Mesenchymal stem cell (in vitro differentiated cells and primary cell): ENCODE data around the gene KRTAP6-2. TPM values are rescaled to one million over a fixed set of nuclear protein-coding genes. Genes with fewer than 3 reads are reported as not detected.

Source experiments
- DNase-seq: peaks from one replicate; pipeline ENCODE4 v3.0.0-alpha.2; 2013
- H2AFZ ChIP-seq: one replicate; pipeline ENCODE4 v1.6.1; 2013; ENCODE audit warnings: low read depth, mild to moderate bottlenecking, control low read depth, inconsistent platforms, low read length, moderate library complexity
- H2AK5ac ChIP-seq: 2 replicates; pipeline ENCODE4 v1.6.1; 2013; ENCODE audit warnings: low read length, moderate library complexity, mild to moderate bottlenecking, inconsistent platforms; ENCODE audit not compliant: severe bottlenecking
- H2BK120ac ChIP-seq: one replicate; pipeline ENCODE4 v1.6.1; 2013; ENCODE audit warnings: low read depth, mild to moderate bottlenecking, inconsistent platforms, low read length, moderate library complexity
- H2BK12ac ChIP-seq, 2 experiments: one replicate each; pipeline ENCODE4 v1.6.1; 2013; ENCODE audit warnings: inconsistent platforms in 2 of 2, low read length in 2 of 2, mild to moderate bottlenecking in 2 of 2, moderate library complexity in 2 of 2, control low read depth in 1 of 2
- H2BK15ac ChIP-seq: one replicate; pipeline ENCODE4 v1.6.1; 2013; ENCODE audit warnings: mild to moderate bottlenecking, low read depth, inconsistent platforms; ENCODE audit not compliant: poor library complexity, severe bottlenecking
- H2BK5ac ChIP-seq: 2 replicates; pipeline ENCODE4 v1.6.1; 2013; ENCODE audit warnings: low read depth, mild to moderate bottlenecking, low read length, control low read depth, inconsistent platforms; ENCODE audit not compliant: poor library complexity, severe bottlenecking
- H3K14ac ChIP-seq, 2 experiments: one replicate each; pipeline ENCODE4 v1.6.1; 2013; ENCODE audit warnings: inconsistent platforms in 2 of 2, low read length in 2 of 2, control low read depth in 1 of 2, mild to moderate bottlenecking in 1 of 2, moderate library complexity in 1 of 2
- H3K18ac ChIP-seq, 2 experiments: one replicate each; pipeline ENCODE4 v1.6.1; 2013; ENCODE audit warnings: inconsistent platforms in 2 of 2, low read length in 2 of 2, control low read depth in 1 of 2, low read depth in 1 of 2, mild to moderate bottlenecking in 1 of 2
- H3K23ac ChIP-seq, 2 experiments: one replicate each; pipeline ENCODE4 v1.6.1; 2013; ENCODE audit warnings: inconsistent platforms in 2 of 2, low read length in 2 of 2, mild to moderate bottlenecking in 2 of 2, moderate library complexity in 2 of 2, control low read depth in 1 of 2
- H3K27ac ChIP-seq: 2 replicates; pipeline ENCODE4 v1.5.1; 2013; ENCODE audit warnings: mild to moderate bottlenecking, moderate library complexity, low read length, control low read depth, inconsistent platforms; ENCODE audit not compliant: poor library complexity, severe bottlenecking
- H3K27me3 ChIP-seq, 2 experiments: 2 replicates each; pipeline versions ENCODE4 v1.6.1 to v1.7.0; 2013; ENCODE audit warnings: low read length in 2 of 2, mild to moderate bottlenecking in 2 of 2, moderate library complexity in 2 of 2, control low read depth in 1 of 2, inconsistent platforms in 1 of 2; ENCODE audit not compliant: control insufficient read depth in 1 of 2, insufficient read depth in 1 of 2
- H3K36me3 ChIP-seq, 2 experiments: 2 replicates each; pipeline versions ENCODE4 v1.6.1 to v1.7.0; 2013; ENCODE audit warnings: low read length in 2 of 2, control low read depth in 1 of 2, inconsistent platforms in 1 of 2, low read depth in 1 of 2, mild to moderate bottlenecking in 1 of 2; ENCODE audit not compliant: insufficient read depth in 2 of 2, control insufficient read depth in 1 of 2
- H3K4ac ChIP-seq, 2 experiments: one replicate each; pipeline ENCODE4 v1.6.1; 2013; ENCODE audit warnings: inconsistent platforms in 2 of 2, low read length in 2 of 2, mild to moderate bottlenecking in 2 of 2, moderate library complexity in 2 of 2, control low read depth in 1 of 2, low read depth in 1 of 2
- H3K4me1 ChIP-seq: 2 replicates; pipeline ENCODE4 v1.6.1; 2013; ENCODE audit warnings: low read depth, low read length, control low read depth; ENCODE audit not compliant: control insufficient read depth, insufficient read depth
- H3K4me2 ChIP-seq: 2 replicates; pipeline ENCODE4 v1.6.1; 2013; ENCODE audit warnings: low read length, mild to moderate bottlenecking, inconsistent platforms; ENCODE audit not compliant: poor library complexity, severe bottlenecking
- H3K4me3 ChIP-seq, 2 experiments: 2 replicates each; pipeline versions ENCODE4 v1.5.1 to v1.7.0; 2013; ENCODE audit warnings: low read length in 2 of 2, mild to moderate bottlenecking in 2 of 2, control low read depth in 1 of 2, low read depth in 1 of 2; ENCODE audit not compliant: insufficient read depth in 1 of 2
- H3K79me1 ChIP-seq: replicated peaks from 2 replicates; pipeline ENCODE4 v1.6.1; 2013; ENCODE audit warnings: mild to moderate bottlenecking, control low read depth, low read length, inconsistent platforms; ENCODE audit not compliant: poor library complexity, severe bottlenecking
- H3K9ac ChIP-seq: 2 replicates; pipeline ENCODE4 v1.7.0; 2013; ENCODE audit warnings: mild to moderate bottlenecking, low read length, moderate library complexity
- H3K9me3 ChIP-seq: 2 replicates; pipeline ENCODE4 v1.7.0; 2013; ENCODE audit warnings: mild to moderate bottlenecking, low read length; ENCODE audit not compliant: control insufficient read depth
- H4K8ac ChIP-seq: one replicate; pipeline ENCODE4 v1.6.1; 2013; ENCODE audit warnings: inconsistent platforms, mild to moderate bottlenecking, low read length, moderate library complexity
- H4K91ac ChIP-seq: one replicate; pipeline ENCODE4 v1.6.1; 2013; ENCODE audit warnings: mild to moderate bottlenecking, low read length, inconsistent platforms
- WGBS: methylation state at CpG from one replicate; pipeline ENCODE4 v1.1.7; 2013; ENCODE audit warnings: mixed read lengths; 5-methylcytosine and 5-hydroxymethylcytosine counted together
- polyA plus RNA-seq, 2 experiments: library from polyadenylated mRNA; stranded (reverse); fragments of 200-250 nt; gene quantifications; one replicate each; pipeline ENCODE4 v1.2.3, GENCODE V29; 2013

KRTAP6-2 gene
- polyA plus RNA-seq (2013, experiment 1 of 2) = not detected
- not detected for polyA plus RNA-seq (2013, experiment 2 of 2)

GRCh38 chr21:30598802-30599201, at the start of gene KRTAP6-2:
KRTAP6-2 (minus strand) TSS chr21:30598902; CDS start chr21:30598874, 28 bp downstream.
- H3K9ac ChIP-seq = no peak within 1 kb of the TSS
- H3K23ac ChIP-seq = no peak within 1 kb of the TSS
- no peak within 1 kb of the TSS for H3K27ac ChIP-seq
- no peak within 1 kb of the TSS for H3K4me3 ChIP-seq
- H2BK120ac ChIP-seq = no peak within 1 kb of the TSS
- H2AFZ ChIP-seq = no peak within 1 kb of the TSS
- no peak within 1 kb of the TSS for H4K8ac ChIP-seq
- no peaks in the 10 kb centered on the region for H3K4me1 ChIP-seq
- H2BK15ac ChIP-seq = no peak within 1 kb of the TSS
- no peak for DNase-seq
- H2AK5ac ChIP-seq = no peak within 1 kb of the TSS
- H3K36me3 ChIP-seq = no peaks in the 10 kb centered on the region
- H3K18ac ChIP-seq = no peak within 1 kb of the TSS
- 91% methylated on average over 6 of the region's 6 CpGs for WGBS
- no peaks in the 10 kb centered on the region for H3K27me3 ChIP-seq
- no peak within 1 kb of the TSS for H4K91ac ChIP-seq
- no peak within 1 kb of the TSS for H2BK12ac ChIP-seq
- H3K9me3 ChIP-seq = peaks cover 5% of the 10 kb centered on the region
- H3K4ac ChIP-seq = no peak within 1 kb of the TSS
- no peaks in the 10 kb centered on the region for H3K79me1 ChIP-seq
- H2BK5ac ChIP-seq = no peak within 1 kb of the TSS
- no peak within 1 kb of the TSS for H3K14ac ChIP-seq
- H3K4me2 ChIP-seq = no peak within 1 kb of the TSS

- no peak overlapping the region for H3K4me3 ChIP-seq
- no peak overlapping the region for H2BK12ac ChIP-seq
- H3K27me3 ChIP-seq = no peaks in the 10 kb centered on the region
- no peak overlapping the region for H2BK5ac ChIP-seq
- no peak overlapping the region for H3K27ac ChIP-seq
- no CpG with 5 or more reads among the region's 1 CpG for WGBS
- no peak overlapping the region for H4K91ac ChIP-seq
- H3K18ac ChIP-seq = no peak overlapping the region
- no peaks in the 10 kb centered on the region for H3K79me1 ChIP-seq
- no peak overlapping the region for H4K8ac ChIP-seq
- no peaks in the 10 kb centered on the region for H3K4me1 ChIP-seq
- no peak overlapping the region for H3K4me2 ChIP-seq
- no peak for DNase-seq
- H2AK5ac ChIP-seq = no peak overlapping the region
- H2BK120ac ChIP-seq = no peak overlapping the region
- H2AFZ ChIP-seq = no peak overlapping the region
- H3K23ac ChIP-seq = no peak overlapping the region
- H3K9ac ChIP-seq = no peak overlapping the region
- H3K14ac ChIP-seq = no peak overlapping the region
- H3K9me3 ChIP-seq = peaks cover 13% of the 10 kb centered on the region
- H3K4ac ChIP-seq = no peak overlapping the region
- no peaks in the 10 kb centered on the region for H3K36me3 ChIP-seq
- no peak overlapping the region for H2BK15ac ChIP-seq
Measured at GRCh38 chr21:30646904-30647414, 48.3 kb upstream of the KRTAP6-2 start.

- no peak within 1 kb of the TSS for H4K91ac ChIP-seq
- no peak within 1 kb of the TSS for H2AK5ac ChIP-seq
- H4K8ac ChIP-seq = no peak within 1 kb of the TSS
- H3K14ac ChIP-seq = no peak within 1 kb of the TSS
- H3K27ac ChIP-seq = no peak within 1 kb of the TSS
- H3K23ac ChIP-seq = no peak within 1 kb of the TSS
- H3K9me3 ChIP-seq = peaks cover 13% of the 10 kb centered on the region
- no peak within 1 kb of the TSS for H3K4me3 ChIP-seq
- H2BK5ac ChIP-seq = no peak within 1 kb of the TSS
- no peak within 1 kb of the TSS for H3K9ac ChIP-seq
- no peaks in the 10 kb centered on the region for H3K36me3 ChIP-seq
- no peak within 1 kb of the TSS for H3K18ac ChIP-seq
- DNase-seq = no peak
- no peak within 1 kb of the TSS for H2BK15ac ChIP-seq
- WGBS = 94% methylated on average over 2 of the region's 2 CpGs
- no peak within 1 kb of the TSS for H3K4me2 ChIP-seq
- H3K4me1 ChIP-seq = no peaks in the 10 kb centered on the region
- H2BK12ac ChIP-seq = no peak within 1 kb of the TSS
- H3K27me3 ChIP-seq = no peaks in the 10 kb centered on the region
- H2AFZ ChIP-seq = no peak within 1 kb of the TSS
- H2BK120ac ChIP-seq = no peak within 1 kb of the TSS
- H3K4ac ChIP-seq = no peak within 1 kb of the TSS
- no peaks in the 10 kb centered on the region for H3K79me1 ChIP-seq
Measured at GRCh38 chr21:30642564-30642963, 43.9 kb upstream of the KRTAP6-2 start, which contains the start of gene KRTAP20-3. KRTAP20-3 (plus strand) TSS chr21:30642864.

- Histone ChIP-seq H3K27me3 (no peaks in the 10 kb centered on the region), H3K36me3 (no peaks in the 10 kb centered on the region), H2AK5ac (no peak overlapping the region), H3K14ac (no peak overlapping the region), H2BK120ac (no peak overlapping the region), H4K91ac (no peak overlapping the region), H3K9ac (no peak overlapping the region), H3K23ac (no peak overlapping the region), H3K4me1 (no peaks in the 10 kb centered on the region), H2BK12ac (no peak overlapping the region), H3K9me3 (peaks cover 9% of the 10 kb centered on the region), H2BK5ac (no peak overlapping the region), H4K8ac (no peak overlapping the region), H3K4me2 (no peak overlapping the region), H3K4me3 (no peak overlapping the region), H3K18ac (no peak overlapping the region), H3K79me1 (no peaks in the 10 kb centered on the region), H2AFZ (no peak overlapping the region), H3K27ac (no peak overlapping the region), H2BK15ac (no peak overlapping the region), H3K4ac (no peak overlapping the region)
- WGBS = 73% methylated on average over 2 of the region's 3 CpGs
- DNase-seq = no peak
Measured at GRCh38 chr21:30638686-30639085, 40.0 kb upstream of the KRTAP6-2 start.
